Mesenteric fat pad (tissue), 1 donor: ENCODE results near the gene SELENOH. TPM values are rescaled to one million over a fixed set of nuclear protein-coding genes. Genes with fewer than 3 reads are reported as not detected.

Experiments
- DNase-seq: peaks from one replicate; pipeline ENCODE4 v3.0.0-alpha.2; 2020; ENCODE audit warnings: low spot score
- total RNA-seq: library from RNA; stranded (reverse); fragmentation: NEBNext Ultra II Directional; extraction: Animal tissue kit (Norgen Biotek cat#: 25700); gene quantifications from one replicate; pipeline ENCODE4 v1.2.1, GENCODE V29; 2021
- donor health status: DM: yes; HTN: yes; CAD: no.

SELENOH gene
- total RNA-seq, 1 donor from 2014 or later = 101 TPM

DNA sequence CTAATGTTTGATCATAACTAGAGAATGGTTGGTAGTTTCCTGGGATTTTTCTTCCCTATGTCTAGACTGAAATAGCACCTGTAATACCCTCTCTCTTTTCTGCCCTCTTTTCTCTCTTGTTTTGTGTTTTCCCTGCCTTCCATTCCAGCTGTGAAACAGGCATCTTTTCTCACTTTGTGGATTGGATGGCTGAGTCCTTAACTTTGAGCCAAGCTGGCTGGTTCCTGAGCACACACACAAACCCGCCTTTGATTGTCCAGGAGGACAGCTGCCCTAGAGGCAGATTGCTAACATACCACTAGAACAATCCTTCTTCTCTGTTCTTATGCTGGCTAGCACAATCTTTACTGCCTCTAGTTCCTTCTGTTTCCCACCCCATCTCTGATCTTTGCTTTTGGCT is 38.0 kb downstream of the SELENOH start:
- DNase-seq = no peak

DNA sequence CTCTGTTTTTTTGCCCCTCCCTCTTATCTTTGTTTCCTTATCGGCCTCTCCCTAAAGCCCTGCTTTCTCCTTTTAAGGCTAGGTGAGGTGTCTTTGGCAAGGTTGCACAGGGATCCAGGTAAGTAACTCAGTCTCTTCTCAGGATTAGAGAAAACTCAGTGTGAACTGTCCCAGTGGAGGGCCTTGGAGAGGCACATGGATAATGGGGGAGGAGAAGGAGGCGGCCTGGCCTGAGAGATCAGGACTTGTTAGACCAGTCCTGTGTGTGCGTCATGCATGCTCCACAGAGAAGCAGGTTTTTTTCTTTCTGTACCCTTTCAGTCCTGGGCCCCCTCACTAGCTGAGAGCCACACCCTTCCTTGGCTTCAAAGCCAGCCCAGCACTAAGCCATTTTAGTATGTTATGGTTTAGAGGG is 40.2 kb downstream of the SELENOH start:
- DNase-seq = no peak

GRCh38 chr11:57785072-57785471 is 43.8 kb downstream of the SELENOH start:
- DNase-seq = no peak

DNA sequence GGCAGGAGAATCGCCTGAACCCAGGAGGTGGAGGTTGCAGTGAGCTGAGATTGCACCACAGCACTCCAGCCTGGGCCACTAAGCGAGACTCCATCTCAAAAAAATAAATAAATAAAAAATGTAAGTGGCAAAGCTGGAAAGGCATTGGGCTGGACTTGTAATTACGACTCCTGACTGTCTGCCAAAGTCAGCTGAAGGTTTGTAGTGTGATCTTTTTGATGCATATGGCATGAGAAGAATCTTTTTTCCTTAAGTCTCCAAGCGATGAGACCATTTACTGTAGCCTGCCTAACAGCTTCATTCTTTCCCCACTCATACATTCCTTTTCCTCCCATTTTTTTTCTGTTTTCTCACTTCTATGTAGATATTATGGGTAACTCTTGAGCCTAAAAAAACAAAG is 45.1 kb downstream of the SELENOH start:
- DNase-seq = no peak

DNA sequence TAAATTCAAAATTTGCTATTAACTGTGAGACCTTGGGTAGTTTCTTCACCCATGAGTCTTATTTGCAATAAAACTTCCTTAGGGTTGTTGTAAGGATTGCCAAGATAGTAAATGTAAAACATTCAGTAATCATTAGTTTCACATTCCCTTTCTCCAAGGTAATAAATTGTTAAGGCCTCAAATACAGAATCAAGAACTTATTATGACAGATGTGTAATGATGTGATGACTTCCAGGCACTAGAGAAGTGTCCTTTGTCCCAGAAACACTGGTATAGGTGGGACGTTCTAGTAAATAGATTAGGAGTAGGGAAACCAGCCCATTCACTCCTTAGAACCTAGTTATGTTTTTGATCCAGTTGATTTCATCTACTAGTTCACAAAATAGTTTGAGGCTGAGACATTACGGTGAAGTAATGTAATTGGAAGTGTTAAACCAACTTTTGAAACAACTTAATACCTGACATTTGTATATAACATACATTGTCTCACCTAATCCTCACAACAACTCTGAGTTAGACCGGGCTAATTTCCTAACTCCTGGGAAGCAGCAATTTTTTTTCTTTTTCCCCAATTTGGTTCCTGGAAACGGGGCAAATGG is 45.8 kb downstream of the SELENOH start:
- no peak for DNase-seq

- DNase-seq = no peak
Observed at GRCh38 chr11:57787920-57788702, 46.8 kb downstream of the SELENOH start.

GRCh38 chr11:57788703-57789088 is 47.4 kb downstream of the SELENOH start:
- no peak for DNase-seq

GRCh38 chr11:57791321-57792059 is 50.2 kb downstream of the SELENOH start:
- DNase-seq = no peak

DNA sequence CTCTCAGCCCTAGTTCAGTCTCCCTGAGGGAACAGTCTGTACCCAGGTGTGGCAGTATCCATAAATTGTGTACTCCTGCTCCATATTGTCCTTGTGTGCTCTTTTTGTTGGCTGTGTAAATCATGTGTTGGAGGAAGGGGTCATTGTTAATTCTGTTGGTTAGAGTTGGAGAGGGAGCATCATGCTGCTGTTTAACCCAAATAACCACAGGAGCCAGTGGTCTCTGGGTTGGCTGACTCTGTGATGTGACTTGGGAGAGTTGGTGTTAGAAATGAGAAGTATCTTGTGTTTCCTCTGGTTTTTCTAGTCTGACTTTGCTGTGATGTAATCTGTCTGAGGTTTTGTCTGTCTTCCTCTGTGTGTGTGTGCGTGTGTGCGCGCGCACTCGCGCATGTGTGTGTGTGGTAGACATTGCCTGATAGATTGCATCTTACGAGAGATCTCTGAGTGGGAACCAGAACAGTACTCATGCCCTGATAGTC is 50.8 kb downstream of the SELENOH start:
- no peak for DNase-seq

GRCh38 chr11:57792870-57793269 is 51.6 kb downstream of the SELENOH start:
- DNase-seq = no peak

Other genes starting within 250 kb of the SELENOH start
- gene SLC43A1, start 225.8 kb upstream of the SELENOH start, total RNA-seq = 8.4 TPM
- 48.0 TPM for gene TIMM10, start 210.7 kb upstream of the SELENOH start, total RNA-seq
- not detected for gene SMTNL1, start 203.9 kb upstream of the SELENOH start, total RNA-seq
- gene UBE2L6, start 173.8 kb upstream of the SELENOH start, total RNA-seq = 51.9 TPM
- 516 TPM for gene SERPING1, start 143.8 kb upstream of the SELENOH start, total RNA-seq
- 0.71 TPM for gene YPEL4, start 91.6 kb upstream of the SELENOH start, total RNA-seq
- 12.0 TPM for gene CLP1, start 83.7 kb upstream of the SELENOH start, total RNA-seq
- gene ZDHHC5, start 73.4 kb upstream of the SELENOH start, total RNA-seq = 65.4 TPM
- 14.4 TPM for gene MED19, start 29.3 kb upstream of the SELENOH start, total RNA-seq
- 70.1 TPM for gene TMX2, start 28.9 kb upstream of the SELENOH start, total RNA-seq
- not detected for gene BTBD18, start 10.3 kb downstream of the SELENOH start, total RNA-seq
- gene CTNND1, start 20.3 kb downstream of the SELENOH start, total RNA-seq = 150 TPM